Loucy (cell line): ENCODE data around the gene FAM186B.

Experiments used
- H2AFZ ChIP-seq: fragments of 200-600 bp; sonication (generic); 2 replicates; pipeline ENCODE4 v1.6.0; 2016; ENCODE audit warnings: antibody characterized with exemption, mild to moderate bottlenecking, low read length, moderate library complexity
- H3F3A ChIP-seq: fragments of 200-600 bp; 2 replicates; pipeline ENCODE4 v1.6.0; 2016; ENCODE audit warnings: antibody characterized with exemption, low read depth, mild to moderate bottlenecking
- H3K27me3 ChIP-seq: fragments of 200-600 bp; sonication (generic); 2 replicates; pipeline ENCODE4 v1.6.1; 2014; ENCODE audit warnings: low read length, mild to moderate bottlenecking; ENCODE audit not compliant: insufficient read depth, poor library complexity, severe bottlenecking
- H3K36me3 ChIP-seq: fragments of 200-600 bp; sonication (generic); 2 replicates; pipeline ENCODE4 v1.6.1; 2016; ENCODE audit warnings: low read length; ENCODE audit not compliant: insufficient read depth
- H3K4me1 ChIP-seq: fragments of 200-600 bp; sonication (generic); 2 replicates; pipeline ENCODE4 v1.5.1; 2014; ENCODE audit warnings: low read length, mild to moderate bottlenecking; ENCODE audit not compliant: insufficient read depth, poor library complexity, severe bottlenecking
- H3K4me2 ChIP-seq: fragments of 200-600 bp; sonication (generic); 2 replicates; pipeline ENCODE4 v1.6.0; 2014; ENCODE audit warnings: antibody characterized with exemption, low read length, low read depth, mild to moderate bottlenecking; ENCODE audit not compliant: poor library complexity, severe bottlenecking
- H3K4me3 ChIP-seq: fragments of 200-600 bp; sonication (generic); 2 replicates; pipeline ENCODE4 v1.5.1; 2014; ENCODE audit warnings: low read length, mild to moderate bottlenecking, mixed read lengths; ENCODE audit not compliant: poor library complexity, severe bottlenecking
- H3K79me2 ChIP-seq: fragments of 200-600 bp; sonication (generic); 2 replicates; pipeline ENCODE4 v1.6.1; 2014; ENCODE audit warnings: low read length; ENCODE audit not compliant: insufficient read depth
- H3K9ac ChIP-seq: fragments of 200-600 bp; sonication (generic); 2 replicates; pipeline ENCODE4 v1.6.0; 2014; ENCODE audit warnings: mild to moderate bottlenecking, low read depth, low read length, moderate library complexity; ENCODE audit not compliant: poor library complexity, severe bottlenecking
- H3K9me2 ChIP-seq: fragments of 200-600 bp; sonication (generic); replicated peaks from 2 replicates; pipeline ENCODE4 v1.6.1; 2016; ENCODE audit warnings: low read depth, low read length, mixed read lengths
- H3K9me3 ChIP-seq: fragments of 200-600 bp; sonication (generic); 2 replicates; pipeline ENCODE4 v1.6.1; 2014; ENCODE audit warnings: mild to moderate bottlenecking, antibody characterized with exemption, low read length, low read depth; ENCODE audit not compliant: insufficient read depth
- H4K20me1 ChIP-seq: fragments of 200-600 bp; sonication (generic); 2 replicates; pipeline ENCODE4 v1.6.0; 2014; ENCODE audit warnings: antibody characterized with exemption, low read length, mild to moderate bottlenecking; ENCODE audit not compliant: insufficient read depth, poor library complexity, severe bottlenecking
- EZH2phosphoT487 ChIP-seq: fragments of 200-600 bp; IDR thresholded peaks from 2 replicates; pipeline ENCODE4 v1.6.1; 2018; ENCODE audit warnings: antibody characterized with exemption, mild to moderate bottlenecking, moderate library complexity, borderline replicate concordance
- TF ChIP-seq, protein P1 (sequence below): fragments of 200-600 bp; sonication (generic); conservative IDR thresholded peaks from 2 replicates; pipeline ENCODE4 v1.5.1; 2014; ENCODE audit warnings: mild to moderate bottlenecking, antibody characterized with exemption, low read length

Gene FAM186B

GRCh38 chr12:49543221-49543913 is 62.1 kb downstream of the FAM186B start:
- no peak overlapping the region for H2AFZ ChIP-seq
- H3K9me3 ChIP-seq = no peaks in the 10 kb centered on the region
- H3K36me3 ChIP-seq = no peaks in the 10 kb centered on the region
- H3K4me1 ChIP-seq = no peaks in the 10 kb centered on the region
- no peaks in the 10 kb centered on the region for H3F3A ChIP-seq
- H3K27me3 ChIP-seq = peaks cover under 1% of the 10 kb centered on the region
- H3K9ac ChIP-seq = no peak overlapping the region
- H4K20me1 ChIP-seq = no peaks in the 10 kb centered on the region
- no peak for TF ChIP-seq EZH2phosphoT487
- TF ChIP-seq, protein P1, sequence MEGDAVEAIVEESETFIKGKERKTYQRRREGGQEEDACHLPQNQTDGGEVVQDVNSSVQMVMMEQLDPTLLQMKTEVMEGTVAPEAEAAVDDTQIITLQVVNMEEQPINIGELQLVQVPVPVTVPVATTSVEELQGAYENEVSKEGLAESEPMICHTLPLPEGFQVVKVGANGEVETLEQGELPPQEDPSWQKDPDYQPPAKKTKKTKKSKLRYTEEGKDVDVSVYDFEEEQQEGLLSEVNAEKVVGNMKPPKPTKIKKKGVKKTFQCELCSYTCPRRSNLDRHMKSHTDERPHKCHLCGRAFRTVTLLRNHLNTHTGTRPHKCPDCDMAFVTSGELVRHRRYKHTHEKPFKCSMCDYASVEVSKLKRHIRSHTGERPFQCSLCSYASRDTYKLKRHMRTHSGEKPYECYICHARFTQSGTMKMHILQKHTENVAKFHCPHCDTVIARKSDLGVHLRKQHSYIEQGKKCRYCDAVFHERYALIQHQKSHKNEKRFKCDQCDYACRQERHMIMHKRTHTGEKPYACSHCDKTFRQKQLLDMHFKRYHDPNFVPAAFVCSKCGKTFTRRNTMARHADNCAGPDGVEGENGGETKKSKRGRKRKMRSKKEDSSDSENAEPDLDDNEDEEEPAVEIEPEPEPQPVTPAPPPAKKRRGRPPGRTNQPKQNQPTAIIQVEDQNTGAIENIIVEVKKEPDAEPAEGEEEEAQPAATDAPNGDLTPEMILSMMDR = no peak
- no peak overlapping the region for H3K4me2 ChIP-seq
- no peaks in the 10 kb centered on the region for H3K9me2 ChIP-seq
- no peak overlapping the region for H3K4me3 ChIP-seq
- H3K79me2 ChIP-seq = no peaks in the 10 kb centered on the region

DNA sequence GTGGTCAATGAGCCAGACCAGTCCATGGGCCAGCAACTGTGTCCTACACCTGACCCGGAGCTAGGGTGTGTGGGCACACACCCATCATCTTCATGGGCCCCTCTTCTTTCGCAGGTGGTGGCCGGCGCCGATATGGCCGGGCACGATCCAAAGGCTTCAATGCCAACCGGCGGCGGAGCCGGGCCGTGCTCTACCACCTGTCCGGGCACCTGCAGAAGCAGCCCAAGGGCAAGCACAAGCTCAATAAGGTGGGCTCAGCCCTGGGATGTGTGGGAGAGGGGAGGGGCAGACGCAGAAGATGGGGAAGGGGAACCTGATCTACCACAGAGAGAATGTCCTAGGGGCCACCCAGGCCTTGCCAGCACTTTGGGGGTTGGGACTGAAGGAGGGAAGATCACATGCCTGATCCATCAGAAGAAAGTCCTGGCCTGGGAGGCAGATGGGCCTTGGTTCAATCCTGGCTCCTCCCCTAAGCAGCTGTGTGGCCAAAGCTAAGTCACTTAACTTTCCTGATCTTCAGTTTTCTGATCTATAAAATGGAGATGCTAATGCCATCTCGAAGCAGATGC is 62.8 kb downstream of the FAM186B start:
- Histone ChIP-seq H3K27me3 (peaks cover 8% of the 10 kb centered on the region), H3F3A (no peaks in the 10 kb centered on the region), H3K4me1 (peaks cover 5% of the 10 kb centered on the region), H3K9ac (no peak overlapping the region), H3K9me2 (no peaks in the 10 kb centered on the region), H3K36me3 (no peaks in the 10 kb centered on the region), H4K20me1 (no peaks in the 10 kb centered on the region), H3K79me2 (no peaks in the 10 kb centered on the region), H2AFZ (no peak overlapping the region; the same call in 1 of the 2 replicates), H3K4me3 (no peak overlapping the region), H3K9me3 (no peaks in the 10 kb centered on the region), H3K4me2 (no peak overlapping the region)
- no peak for TF ChIP-seq EZH2phosphoT487

GRCh38 chr12:49541911-49542505 is 63.4 kb downstream of the FAM186B start:
- Histone ChIP-seq H3K9me3 (no peaks in the 10 kb centered on the region), H3K4me3 (no peak overlapping the region), H2AFZ (no peak overlapping the region), H3K27me3 (peaks cover 9% of the 10 kb centered on the region), H3F3A (no peaks in the 10 kb centered on the region), H3K9me2 (no peaks in the 10 kb centered on the region), H3K9ac (no peak overlapping the region), H3K79me2 (no peaks in the 10 kb centered on the region), H3K4me2 (no peak overlapping the region), H4K20me1 (no peaks in the 10 kb centered on the region), H3K4me1 (peaks cover 5% of the 10 kb centered on the region), H3K36me3 (no peaks in the 10 kb centered on the region)
- TF ChIP-seq, protein P1 = no peak
- TF ChIP-seq EZH2phosphoT487 = no peak
